Endothelial cell of umbilical vein (primary cell): ENCODE results near the gene COL1A1. TPM values are rescaled to one million over a fixed set of nuclear protein-coding genes. Genes with fewer than 3 reads are reported as not detected.

Experiments used
- BruUV-seq: library from RNA; stranded (reverse); fragments of 400-500 nt; replicated peaks from 2 replicates; lab custom pipeline; 2021; lab: Mats Ljungman, UMichigan
- CTCF ChIA-PET: fragments of 300-600, 350-600 bp; sonication (Branson Sonifier 250); formaldehyde crosslinking; loops from one replicate; lab custom pipeline; 2021; ENCODE audit warnings: antibody characterized with exemption, inconsistent platforms; lab: Charles Lee
- POLR2A ChIA-PET: fragments of 300-600, 350-600 bp; sonication (Branson Sonifier 250); formaldehyde crosslinking; loops from one replicate; lab custom pipeline; 2021; ENCODE audit warnings: antibody characterized with exemption, inconsistent platforms; lab: Charles Lee
- DNase-seq: peaks from one replicate; pipeline ENCODE4 v3.0.0-alpha.2; 2011; ENCODE audit warnings: low read depth, low spot score
- FAIRE-seq: peaks from 2 replicates; lab custom pipeline; 2011; peaks lifted over from hg19 to GRCh38; lab: Jason Lieb, UNC
- H2AFZ ChIP-seq: 2 replicates; pipeline ENCODE4 v1.6.0; 2012; ENCODE audit warnings: low read depth, low read length, control low read depth, inconsistent platforms
- H3K27ac ChIP-seq: 2 replicates; pipeline ENCODE4 v1.5.1; 2011; ENCODE audit warnings: low read depth, mild to moderate bottlenecking, control low read depth, low read length, moderate library complexity; ENCODE audit not compliant: insufficient read depth
- H3K27me3 ChIP-seq, 2 experiments: 2 replicates each; pipeline versions ENCODE4 v1.6.0 to v1.6.1; 2011; ENCODE audit warnings: low read length in 2 of 2, mixed read lengths in 1 of 2; ENCODE audit not compliant: control insufficient read depth in 2 of 2, insufficient read depth in 2 of 2
- H3K36me3 ChIP-seq, 2 experiments: 2 replicates in 1 of 2; 3 replicates in 1 of 2; pipeline ENCODE4 v1.5.1; 2011; ENCODE audit warnings: low read length in 2 of 2, mild to moderate bottlenecking in 1 of 2, moderate library complexity in 1 of 2; ENCODE audit not compliant: control insufficient read depth in 2 of 2, insufficient read depth in 2 of 2; ENCODE audit errors: extremely low read depth in 1 of 2
- H3K4me1 ChIP-seq: 3 replicates; pipeline ENCODE4 v1.5.1; 2011; ENCODE audit warnings: mild to moderate bottlenecking, low read length; ENCODE audit not compliant: control insufficient read depth, insufficient read depth; ENCODE audit errors: extremely low read depth
- H3K4me2 ChIP-seq: 2 replicates; pipeline ENCODE4 v1.6.1; 2011; ENCODE audit warnings: low read length, control low read depth, mixed read lengths; ENCODE audit not compliant: insufficient read depth
- H3K4me3 ChIP-seq, 3 experiments: fragments of 200-600 bp in 1 of 3; sonication (generic), shearing (Covaris generic) in 1 of 3; replicated peaks in 1 of 3; 2 replicates each; pipeline ENCODE4 v1.5.1; 2011 to 2016; ENCODE audit warnings: control low read depth in 3 of 3, low read length in 3 of 3, mild to moderate bottlenecking in 2 of 3, inconsistent platforms in 1 of 3, low read depth in 1 of 3, moderate library complexity in 1 of 3; ENCODE audit not compliant: insufficient read depth in 1 of 3
- H3K79me2 ChIP-seq: 2 replicates; pipeline ENCODE4 v1.6.0; 2012; ENCODE audit warnings: low read length, inconsistent platforms; ENCODE audit not compliant: control insufficient read depth, insufficient read depth
- H3K9ac ChIP-seq: replicated peaks from 2 replicates; pipeline ENCODE3; 2011; ENCODE audit warnings: low read length, control low read depth; ENCODE audit not compliant: insufficient read depth; ENCODE audit errors: extremely low read depth
- H3K9me1 ChIP-seq: replicated peaks from 3 replicates; pipeline ENCODE4 v1.6.0; 2011; ENCODE audit warnings: mild to moderate bottlenecking, low read length; ENCODE audit not compliant: control insufficient read depth, insufficient read depth; ENCODE audit errors: extremely low read depth
- H3K9me3 ChIP-seq: replicated peaks from 2 replicates; pipeline ENCODE4 v1.5.1; 2012; ENCODE audit warnings: low read length, inconsistent platforms; ENCODE audit not compliant: control insufficient read depth, insufficient read depth
- H4K20me1 ChIP-seq: replicated peaks from 2 replicates; pipeline ENCODE3; 2011; ENCODE audit warnings: mild to moderate bottlenecking, low read length; ENCODE audit not compliant: control insufficient read depth, insufficient read depth; ENCODE audit errors: extremely low read depth
- CTCF ChIP-seq, 2 donors: IDR thresholded peaks; 1 replicate in 1 of 2; 2 replicates in 1 of 2; pipeline ENCODE4 v1.5.1; 2011; ENCODE audit warnings: low read length in 2 of 2, mild to moderate bottlenecking in 2 of 2, moderate library complexity in 2 of 2, control low read depth in 1 of 2, inconsistent platforms in 1 of 2, low read depth in 1 of 2; ENCODE audit not compliant: insufficient read depth in 1 of 2; ENCODE audit errors: extremely low read depth in 1 of 2
- EZH2 ChIP-seq: IDR thresholded peaks from 2 replicates; pipeline ENCODE4 v1.6.1; 2012; ENCODE audit warnings: borderline replicate concordance, low read depth, mild to moderate bottlenecking, moderate library complexity, low read length, inconsistent platforms; ENCODE audit not compliant: severe bottlenecking
- FOS ChIP-seq: IDR thresholded peaks from 2 replicates; pipeline ENCODE4 v1.6.1; 2011; ENCODE audit warnings: mild to moderate bottlenecking, low read length, moderate library complexity, borderline replicate concordance; ENCODE audit not compliant: insufficient read depth
- GATA2 ChIP-seq: IDR thresholded peaks from 2 replicates; pipeline ENCODE4 v1.7.0; 2011; ENCODE audit warnings: low read depth, mild to moderate bottlenecking, moderate library complexity, mixed read lengths, low read length; ENCODE audit not compliant: insufficient read length, insufficient read depth
- JUN ChIP-seq: IDR thresholded peaks from 2 replicates; pipeline ENCODE4 v1.6.1; 2011; ENCODE audit warnings: borderline replicate concordance, low read depth; ENCODE audit not compliant: insufficient read length, insufficient read depth
- MAX ChIP-seq: IDR thresholded peaks from 2 replicates; pipeline ENCODE4 v1.6.1; 2011; ENCODE audit not compliant: insufficient read depth, insufficient read length
- MYC ChIP-seq: IDR thresholded peaks from one replicate; pipeline ENCODE4 v1.6.1; 2011; ENCODE audit warnings: mild to moderate bottlenecking, low read depth, low read length
- POLR2A ChIP-seq: IDR thresholded peaks from 2 replicates; pipeline ENCODE4 v1.6.1; 2012; ENCODE audit warnings: low read depth, mild to moderate bottlenecking, control low read depth, low read length
- POLR2AphosphoS5 ChIP-seq: IDR thresholded peaks from 2 replicates; pipeline ENCODE4 v1.6.1; 2012; ENCODE audit warnings: low read depth, mild to moderate bottlenecking, control low read depth, low read length, moderate library complexity; ENCODE audit not compliant: insufficient read depth
- dilution Hi-C: fragments of 300-500 bp; cut with MboI; formaldehyde crosslinking; loops from one replicate; pipeline ENCODE4 v1.15.0; 2019; ENCODE audit warnings: low sequenced_read_pairs; ENCODE audit not compliant: extremely low pct_ligation_motif_present
- intact Hi-C: fragments of 100-400 bp; cut with micrococcal nuclease; formaldehyde crosslinking; loops from one replicate; pipeline ENCODE4 v1.10.0; 2022
- polyA plus RNA-seq, 4 experiments: library from polyadenylated mRNA; depleted of rRNA in 3 of 4; stranded (reverse) in 3 of 4; unstranded in 1 of 4; fragments of >200 nt; gene quantifications; 2 replicates each; pipeline versions ENCODE4 v1.2.1 to v1.2.3, GENCODE V29; 2011 to 2012; ENCODE audit warnings: missing spikeins in 1 of 4
- total RNA-seq: library from RNA; stranded (reverse); gene quantifications from 2 replicates; pipeline ENCODE4 v1.2.3, GENCODE V29; 2021

The COL1A1 gene
- total and polyA plus RNA-seq, 2 donors (not counting 3 experiments of a cell fraction or from before 2014, with no cell fraction given), result 0.07 TPM

DNA sequence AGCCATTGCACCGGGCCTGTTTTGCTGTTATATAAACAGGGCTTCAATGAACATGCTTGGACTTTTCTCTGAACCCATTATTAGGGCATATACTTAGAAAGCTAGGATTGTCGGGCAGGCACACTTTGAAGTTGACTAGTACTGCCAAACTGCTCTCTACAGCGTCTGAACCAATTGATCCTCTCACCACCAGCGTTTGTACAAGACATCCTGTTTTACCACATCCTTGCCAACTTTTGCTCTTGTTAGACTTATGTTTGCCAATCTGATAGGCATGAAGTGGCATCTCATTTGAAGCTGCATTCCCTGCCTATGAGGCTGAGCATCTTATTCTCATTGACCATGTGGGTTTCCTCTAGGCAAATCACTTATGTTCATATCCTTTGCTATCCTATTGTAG, 43.5 kb downstream of the COL1A1 start:
- DNase-seq (no peak), FAIRE-seq (no peak)
- Histone ChIP-seq H3K27me3 (peaks cover 0 to 2% of the 10 kb centered on the region in 2 experiments), H3K27ac (no peak overlapping the region), H3K36me3 (no peaks in the 10 kb centered on the region), H3K9me3 (no peaks in the 10 kb centered on the region), H3K4me1 (peaks cover 6% of the 10 kb centered on the region), H3K9ac (no peak overlapping the region), H3K79me2 (no peaks in the 10 kb centered on the region), H2AFZ (no peak overlapping the region), H4K20me1 (no peaks in the 10 kb centered on the region), H3K4me2 (no peak overlapping the region), H3K9me1 (no peaks in the 10 kb centered on the region), H3K4me3 (no peak overlapping the region)
- TF ChIP-seq JUN, result no peak
- no peak for TF ChIP-seq POLR2AphosphoS5
- no peak for TF ChIP-seq FOS
- ChIA-PET POLR2A (no interaction called here), CTCF (interaction anchor here (0.8 to 1.6 kb wide), 5 partner anchors 12 to 43 kb away, joined by 3 to 5 read pairs (median 3); no protein-coding TSS in a partner anchor)
- no TSS peak for BruUV-seq
- dilution Hi-C loops (no loop called here), intact Hi-C loops (no loop called here)

- Histone ChIP-seq H3K4me3 (no peak overlapping the region), H3K79me2 (peaks cover 5% of the 10 kb centered on the region), H2AFZ (no peak overlapping the region), H3K36me3 (no peaks in the 10 kb centered on the region), H3K9me3 (no peaks in the 10 kb centered on the region), H3K27ac (no peak overlapping the region), H3K4me1 (peaks cover 14% of the 10 kb centered on the region), H4K20me1 (no peaks in the 10 kb centered on the region), H3K27me3 (peaks cover 0 to 2% of the 10 kb centered on the region in 2 experiments), H3K4me2 (no peak overlapping the region), H3K9ac (no peak overlapping the region), H3K9me1 (no peaks in the 10 kb centered on the region)
- dilution Hi-C loops (no loop called here), intact Hi-C loops (no loop called here)
- TF ChIP-seq EZH2 (no peak), MYC (no peak), GATA2 (no peak), JUN (no peak), FOS (no peak), MAX (no peak), POLR2A (no peak), CTCF (IDR thresholded peaks at IDR 0.05; ENCODE audit: extremely low read depth in 1 of 2, insufficient read depth in 1 of 2, low read depth in 1 of 2, low read length in 2 of 2) (no peak), POLR2AphosphoS5 (no peak)
- ChIA-PET POLR2A (no interaction called here), CTCF (interaction anchor here (4.5 kb wide), 1 partner anchor 15 kb away, joined by 34 read pairs; no protein-coding TSS in a partner anchor)
- DNase-seq (no peak), FAIRE-seq (no peak)
- BruUV-seq, result no TSS peak
These were observed 46.2 kb downstream of the COL1A1 start for GRCh38 chr17:50155115-50155819.
